ENCODE results near the gene MEIG1.
"Not testable (repeated sequence)": the region's sequence is repeated elsewhere in the genome, so short reads cannot be mapped to it uniquely, and the experiment has no call there.

DNA sequence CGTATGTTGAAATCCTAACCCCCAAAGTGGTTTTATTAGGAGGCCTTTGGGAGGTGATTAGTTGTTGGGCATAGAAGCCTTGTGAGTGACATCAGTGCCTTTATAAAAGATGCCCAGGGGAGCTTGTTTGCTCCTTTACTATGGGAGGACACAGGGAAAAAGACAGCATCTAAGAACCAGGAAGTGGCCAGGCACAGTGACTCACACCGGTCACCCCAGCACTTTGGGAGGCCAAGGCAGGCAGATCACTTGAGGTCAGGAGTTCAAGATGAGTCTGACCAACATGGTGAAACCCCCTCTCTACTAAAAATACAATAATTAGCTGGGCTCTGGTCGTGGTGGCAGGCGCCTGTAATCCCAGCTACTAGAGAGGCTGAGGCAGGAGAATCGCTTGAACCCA lies 61.8 kb downstream of the MEIG1 start:
- TF ChIP-seq, protein P1, sequence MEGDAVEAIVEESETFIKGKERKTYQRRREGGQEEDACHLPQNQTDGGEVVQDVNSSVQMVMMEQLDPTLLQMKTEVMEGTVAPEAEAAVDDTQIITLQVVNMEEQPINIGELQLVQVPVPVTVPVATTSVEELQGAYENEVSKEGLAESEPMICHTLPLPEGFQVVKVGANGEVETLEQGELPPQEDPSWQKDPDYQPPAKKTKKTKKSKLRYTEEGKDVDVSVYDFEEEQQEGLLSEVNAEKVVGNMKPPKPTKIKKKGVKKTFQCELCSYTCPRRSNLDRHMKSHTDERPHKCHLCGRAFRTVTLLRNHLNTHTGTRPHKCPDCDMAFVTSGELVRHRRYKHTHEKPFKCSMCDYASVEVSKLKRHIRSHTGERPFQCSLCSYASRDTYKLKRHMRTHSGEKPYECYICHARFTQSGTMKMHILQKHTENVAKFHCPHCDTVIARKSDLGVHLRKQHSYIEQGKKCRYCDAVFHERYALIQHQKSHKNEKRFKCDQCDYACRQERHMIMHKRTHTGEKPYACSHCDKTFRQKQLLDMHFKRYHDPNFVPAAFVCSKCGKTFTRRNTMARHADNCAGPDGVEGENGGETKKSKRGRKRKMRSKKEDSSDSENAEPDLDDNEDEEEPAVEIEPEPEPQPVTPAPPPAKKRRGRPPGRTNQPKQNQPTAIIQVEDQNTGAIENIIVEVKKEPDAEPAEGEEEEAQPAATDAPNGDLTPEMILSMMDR (conservative IDR thresholded peaks at IDR 0.05): not testable (repeated sequence)
- not testable (repeated sequence) for TF ChIP-seq ZFX (IDR thresholded peaks at IDR 0.05)
